ENCODE results near the gene TAF11L3. TPM values are rescaled to one million over a fixed set of nuclear protein-coding genes. Genes with fewer than 3 reads are reported as not detected.
"Not testable (repeated sequence)": the region's sequence is repeated elsewhere in the genome, so short reads cannot be mapped to it uniquely, and the experiment has no call there.

TAF11L3 gene
- total and polyA plus RNA-seq, 2 donors from 2014 or later, result not detected

DNA sequence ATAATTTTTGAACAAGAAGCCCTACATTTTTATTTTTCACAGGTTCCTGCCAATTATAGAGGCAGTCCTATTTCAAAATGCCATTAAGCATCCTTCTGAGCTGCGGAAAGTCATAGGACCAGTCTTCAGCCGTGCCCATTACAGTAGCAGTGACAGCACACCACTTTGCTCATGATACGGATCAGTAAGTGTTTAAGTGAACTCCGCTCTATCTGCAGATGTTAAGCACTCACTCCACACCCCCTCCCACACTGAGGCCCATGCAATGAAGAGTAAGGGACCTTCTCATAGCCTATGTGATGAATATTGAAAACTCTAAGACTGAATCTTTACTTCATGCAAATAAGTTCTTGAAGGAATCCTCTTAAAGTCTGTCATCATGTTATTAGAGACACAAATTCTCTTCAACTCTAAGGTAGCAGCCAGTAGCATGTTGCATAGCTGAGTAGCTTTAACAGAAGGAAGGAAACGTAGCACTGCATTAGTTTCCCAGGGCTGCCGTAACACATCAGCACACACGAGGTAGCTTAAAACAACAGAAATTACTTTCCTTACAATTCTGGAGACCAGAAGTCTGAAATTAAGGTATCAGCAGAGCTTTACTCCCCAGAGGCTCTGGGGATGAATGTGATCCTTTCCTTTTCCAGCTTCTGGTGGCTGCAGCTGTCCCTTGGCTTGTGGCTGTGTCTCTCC lies 40.4 kb upstream of the TAF11L3 start:
- H3K27ac ChIP-seq (ENCODE audit: low read depth in 2 of 2, low read length in 2 of 2), result no peak overlapping the region
- H3K9ac ChIP-seq (ENCODE audit: low read length in 3 of 3), result no peak overlapping the region
- no peaks in the 10 kb centered on the region for H3K27me3 ChIP-seq (ENCODE audit: control insufficient read depth, insufficient read depth, low read length)
- H3K4me1 ChIP-seq (ENCODE audit: control insufficient read depth in 2 of 3, insufficient read depth in 2 of 3, low read depth in 1 of 3, low read length in 3 of 3), result no peaks in the 10 kb centered on the region
- intact Hi-C loops (cut with DNase I), result no loop called here
- H3K9me3 ChIP-seq (ENCODE audit: control insufficient read depth in 2 of 3, insufficient read depth in 1 of 3, low read length in 3 of 3), result no peaks in the 10 kb centered on the region
- H3K36me3 ChIP-seq (ENCODE audit: control insufficient read depth in 2 of 3, insufficient read depth in 3 of 3, low read length in 3 of 3), result no peaks in the 10 kb centered on the region
- no peak for FAIRE-seq
- peak in 3 of 5 donors; percentile 17 to 63 (median 56) for DNase-seq
- H3K4me3 ChIP-seq (ENCODE audit: low read length in 3 of 3), result no peak overlapping the region
- TF ChIP-seq CTCF (IDR thresholded peaks at IDR 0.05; ENCODE audit: borderline replicate concordance, extremely low read depth, insufficient read depth), result no peak

DNA sequence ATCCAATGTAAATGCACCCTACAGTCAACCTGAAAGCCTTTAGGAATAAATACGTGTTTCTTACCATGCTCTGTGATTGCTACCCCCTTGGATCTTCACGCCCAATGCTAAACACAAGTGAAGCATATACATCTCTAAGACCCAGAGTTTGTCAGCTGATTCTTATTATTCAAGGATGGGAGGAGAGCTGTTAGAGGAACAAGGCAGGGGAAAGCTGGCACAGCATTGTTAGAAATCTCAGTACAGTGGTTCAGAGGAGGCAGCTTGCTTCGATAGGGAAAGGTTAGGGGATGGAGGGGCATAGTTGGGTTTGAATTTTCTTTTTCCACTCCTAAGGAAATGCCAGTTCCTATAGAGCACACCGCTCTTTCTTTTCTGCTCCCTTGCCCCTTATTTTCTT lies 36.8 kb upstream of the TAF11L3 start:
- Histone ChIP-seq H3K9me3 (ENCODE audit: control insufficient read depth in 2 of 3, insufficient read depth in 1 of 3, low read length in 3 of 3) (no peaks in the 10 kb centered on the region), H3K27me3 (ENCODE audit: control insufficient read depth, insufficient read depth, low read length) (no peaks in the 10 kb centered on the region), H3K4me1 (ENCODE audit: control insufficient read depth in 2 of 3, insufficient read depth in 2 of 3, low read depth in 1 of 3, low read length in 3 of 3) (no peaks in the 10 kb centered on the region), H3K36me3 (ENCODE audit: control insufficient read depth in 2 of 3, insufficient read depth in 3 of 3, low read length in 3 of 3) (no peaks in the 10 kb centered on the region), H3K9ac (ENCODE audit: low read length in 3 of 3) (no peak overlapping the region), H3K27ac (ENCODE audit: low read depth in 2 of 2, low read length in 2 of 2) (no peak overlapping the region), H3K4me3 (ENCODE audit: low read length in 3 of 3) (no peak overlapping the region)
- DNase-seq (peak in 2 of 5 donors; percentile 7 to 8), FAIRE-seq (no peak)
- no peak for TF ChIP-seq CTCF (IDR thresholded peaks at IDR 0.05; ENCODE audit: borderline replicate concordance, extremely low read depth, insufficient read depth)
- intact Hi-C loops (cut with DNase I), result no loop called here

DNA sequence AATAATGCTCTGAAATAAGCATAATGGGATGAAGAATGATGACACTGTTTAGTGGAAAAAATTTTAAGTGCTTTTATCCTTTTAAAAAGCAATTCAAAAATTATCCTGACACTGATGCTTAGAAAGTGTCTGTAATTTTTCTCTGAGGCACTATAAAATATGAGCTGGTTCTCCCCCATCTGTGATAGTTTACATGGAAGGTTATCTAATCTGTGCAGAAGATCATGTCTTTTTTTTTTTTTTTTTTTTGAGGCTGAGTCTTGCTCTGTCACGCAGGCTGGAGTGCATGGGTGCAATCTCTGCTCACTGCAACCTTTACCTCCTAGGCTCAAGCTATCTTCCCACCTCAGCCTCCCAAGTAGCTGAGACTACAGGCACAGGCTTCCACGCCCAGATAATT lies 35.4 kb upstream of the TAF11L3 start:
- H3K4me3 ChIP-seq (ENCODE audit: low read length in 3 of 3), result no peak overlapping the region
- no peak for TF ChIP-seq CTCF (IDR thresholded peaks at IDR 0.05; ENCODE audit: borderline replicate concordance, extremely low read depth, insufficient read depth)
- no peaks in the 10 kb centered on the region for H3K4me1 ChIP-seq (ENCODE audit: control insufficient read depth in 2 of 3, insufficient read depth in 2 of 3, low read depth in 1 of 3, low read length in 3 of 3)
- no peaks in the 10 kb centered on the region for H3K36me3 ChIP-seq (ENCODE audit: control insufficient read depth in 2 of 3, insufficient read depth in 3 of 3, low read length in 3 of 3)
- DNase-seq (no peak), FAIRE-seq (no peak)
- intact Hi-C loops (cut with DNase I), result no loop called here
- no peak overlapping the region for H3K27ac ChIP-seq (ENCODE audit: low read depth in 2 of 2, low read length in 2 of 2)
- H3K27me3 ChIP-seq (ENCODE audit: control insufficient read depth, insufficient read depth, low read length), result no peaks in the 10 kb centered on the region
- no peak overlapping the region for H3K9ac ChIP-seq (ENCODE audit: low read length in 3 of 3)
- H3K9me3 ChIP-seq (ENCODE audit: control insufficient read depth in 2 of 3, insufficient read depth in 1 of 3, low read length in 3 of 3), result no peaks in the 10 kb centered on the region

DNA sequence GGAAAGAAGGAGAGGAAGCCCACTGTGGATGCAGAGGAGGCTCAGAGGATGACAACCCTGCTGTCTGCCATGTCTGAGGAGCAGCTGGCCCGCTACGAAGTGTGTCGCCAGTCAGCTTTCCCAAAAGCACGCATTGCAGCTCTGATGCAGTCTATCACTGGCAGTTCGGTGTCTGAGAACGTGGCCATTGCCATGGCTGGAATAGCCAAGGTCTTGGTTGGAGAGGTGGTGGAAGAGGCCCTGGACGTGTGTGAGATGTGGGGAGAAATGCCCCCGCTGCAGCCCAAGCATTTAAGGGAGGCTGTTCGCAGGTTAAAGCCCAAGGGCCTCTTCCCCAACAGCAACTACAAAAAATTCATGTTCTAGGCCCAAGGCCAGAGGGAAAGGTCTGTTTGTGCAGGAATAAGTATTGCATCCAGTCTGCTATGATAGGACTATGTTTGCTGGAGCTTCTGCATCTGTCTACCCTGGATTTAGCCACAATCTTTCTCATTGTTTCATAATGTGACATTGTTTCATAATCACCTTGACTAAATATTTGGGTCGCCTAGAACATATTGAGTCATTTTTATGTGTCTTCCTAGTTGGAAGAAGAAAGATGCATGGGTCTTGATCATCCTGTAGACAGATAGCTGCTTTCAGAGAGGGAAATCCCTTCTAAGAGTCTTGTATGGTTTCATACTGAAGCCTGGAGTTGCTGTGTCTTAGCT lies 31.5 kb upstream of the TAF11L3 start:
- H3K9ac ChIP-seq (ENCODE audit: low read length in 3 of 3); intact Hi-C loops (cut with DNase I); DNase-seq; H3K36me3 ChIP-seq (ENCODE audit: control insufficient read depth in 2 of 3, insufficient read depth in 3 of 3, low read length in 3 of 3); FAIRE-seq; H3K27me3 ChIP-seq (ENCODE audit: control insufficient read depth, insufficient read depth, low read length); H3K4me1 ChIP-seq (ENCODE audit: control insufficient read depth in 2 of 3, insufficient read depth in 2 of 3, low read depth in 1 of 3, low read length in 3 of 3); H3K27ac ChIP-seq (ENCODE audit: low read depth in 2 of 2, low read length in 2 of 2); H3K9me3 ChIP-seq (ENCODE audit: control insufficient read depth in 2 of 3, insufficient read depth in 1 of 3, low read length in 3 of 3); H3K4me3 ChIP-seq (ENCODE audit: low read length in 3 of 3): not testable (repeated sequence)

All from kidney (tissue), 14 donors.